Measurements from ENCODE around the gene TSC22D4. TPM values are rescaled to one million over a fixed set of nuclear protein-coding genes. Genes with fewer than 3 reads are reported as not detected.
"Not testable (repeated sequence)": the region's sequence is repeated elsewhere in the genome, so short reads cannot be mapped to it uniquely, and the experiment has no call there.

The TSC22D4 gene
- polyA plus RNA-seq, 4 donors = 31.7 to 57.9 (median 49.6) TPM

- 76 to 82% (median 79%) methylated on average over 8 of the region's 8 CpGs for WGBS, 3 donors
- Histone ChIP-seq H3K4me1 (ENCODE audit: control insufficient read depth in 3 of 3, insufficient read depth in 2 of 3, low read depth in 1 of 3, low read length in 2 of 3) (peaks cover 0 to 5% (median 0%) of the 10 kb centered on the region in 3 donors), H3K4me3 (ENCODE audit: low read depth in 1 of 3, low read length in 3 of 3) (no peak overlapping the region), H3K36me3 (ENCODE audit: control insufficient read depth in 3 of 3, insufficient read depth in 2 of 3, low read depth in 1 of 3, low read length in 3 of 3) (peaks cover 0 to 64% (median 11%) of the 10 kb centered on the region in 3 donors), H3K27me3 (ENCODE audit: control insufficient read depth in 3 of 3, insufficient read depth in 3 of 3, low read length in 3 of 3) (no peaks in the 10 kb centered on the region), H3K9me3 (ENCODE audit: control insufficient read depth in 2 of 2, insufficient read depth in 1 of 2, low read depth in 1 of 2, low read length in 1 of 2) (no peaks in the 10 kb centered on the region), H3K27ac (ENCODE audit: low read depth in 1 of 3, low read length in 2 of 3) (no peak overlapping the region)
- no peak for FAIRE-seq
- DNase-seq = no peak
These were observed 13.7 kb downstream of the TSC22D4 start for GRCh38 chr7:100465299-100465698.

- no peak for FAIRE-seq
- H3K36me3 ChIP-seq (ENCODE audit: control insufficient read depth in 3 of 3, insufficient read depth in 2 of 3, low read depth in 1 of 3, low read length in 3 of 3) = peaks cover 0 to 62% (median 11%) of the 10 kb centered on the region in 3 donors
These were observed 14.2 kb downstream of the TSC22D4 start for GRCh38 chr7:100464791-100465190.

GRCh38 chr7:100464210-100464660 lies 14.8 kb downstream of the TSC22D4 start, which contains the start of gene SPACDR:
Gene SPACDR (minus strand): TSS chr7:100464260. CDS start chr7:100464025, 235 bp downstream.
- Histone ChIP-seq H3K27me3 (ENCODE audit: control insufficient read depth in 3 of 3, insufficient read depth in 3 of 3, low read length in 3 of 3) (no peaks in the 10 kb centered on the region), H3K4me1 (ENCODE audit: control insufficient read depth in 3 of 3, insufficient read depth in 2 of 3, low read depth in 1 of 3, low read length in 2 of 3) (no peaks in the 10 kb centered on the region), H3K36me3 (ENCODE audit: control insufficient read depth in 3 of 3, insufficient read depth in 2 of 3, low read depth in 1 of 3, low read length in 3 of 3) (peaks cover 0 to 62% (median 11%) of the 10 kb centered on the region in 3 donors), H3K4me3 (ENCODE audit: low read depth in 1 of 3, low read length in 3 of 3) (no peak within 1 kb of the TSS), H3K27ac (ENCODE audit: low read depth in 1 of 3, low read length in 2 of 3) (no peak within 1 kb of the TSS), H3K9me3 (ENCODE audit: control insufficient read depth in 2 of 2, insufficient read depth in 1 of 2, low read depth in 1 of 2, low read length in 1 of 2) (no peaks in the 10 kb centered on the region)
- 84 to 90% (median 86%) methylated on average over 7 of the region's 7 CpGs for WGBS, 3 donors
- DNase-seq = no peak
- FAIRE-seq = no peak

More at GRCh38 chr7:100464791-100465190, 14.2 kb downstream of the TSC22D4 start:
- Histone ChIP-seq H3K27me3 (ENCODE audit: control insufficient read depth in 3 of 3, insufficient read depth in 3 of 3, low read length in 3 of 3) (no peaks in the 10 kb centered on the region), H3K9me3 (ENCODE audit: control insufficient read depth in 2 of 2, insufficient read depth in 1 of 2, low read depth in 1 of 2, low read length in 1 of 2) (no peaks in the 10 kb centered on the region), H3K4me3 (ENCODE audit: low read depth in 1 of 3, low read length in 3 of 3) (no peak overlapping the region), H3K27ac (ENCODE audit: low read depth in 1 of 3, low read length in 2 of 3) (no peak overlapping the region), H3K4me1 (ENCODE audit: control insufficient read depth in 3 of 3, insufficient read depth in 2 of 3, low read depth in 1 of 3, low read length in 2 of 3) (peaks cover 0 to 5% (median 0%) of the 10 kb centered on the region in 3 donors)
- DNase-seq = no peak
- WGBS, 3 donors = 92 to 100% (median 98%) methylated on average over 2 of the region's 2 CpGs

GRCh38 chr7:100457033-100457432 lies 22.0 kb downstream of the TSC22D4 start:
- no peak for FAIRE-seq
- Histone ChIP-seq H3K36me3 (ENCODE audit: control insufficient read depth in 3 of 3, insufficient read depth in 2 of 3, low read depth in 1 of 3, low read length in 3 of 3) (peaks cover 0 to 29% (median 2%) of the 10 kb centered on the region in 3 donors), H3K27me3 (ENCODE audit: control insufficient read depth in 3 of 3, insufficient read depth in 3 of 3, low read length in 3 of 3) (no peaks in the 10 kb centered on the region), H3K4me1 (ENCODE audit: control insufficient read depth in 3 of 3, insufficient read depth in 2 of 3, low read depth in 1 of 3, low read length in 2 of 3) (no peaks in the 10 kb centered on the region), H3K9me3 (ENCODE audit: control insufficient read depth in 2 of 2, insufficient read depth in 1 of 2, low read depth in 1 of 2, low read length in 1 of 2) (no peaks in the 10 kb centered on the region), H3K4me3 (ENCODE audit: low read depth in 1 of 3, low read length in 3 of 3) (no peak overlapping the region), H3K27ac (ENCODE audit: low read depth in 1 of 3, low read length in 2 of 3) (no peak overlapping the region)
- WGBS, 3 donors = 91 to 95% (median 94%) methylated on average over 6 of the region's 6 CpGs
- DNase-seq = no peak

- H3K4me3 ChIP-seq (ENCODE audit: low read depth in 1 of 3, low read length in 3 of 3) = no peak overlapping the region
- no peak overlapping the region for H3K27ac ChIP-seq (ENCODE audit: low read depth in 1 of 3, low read length in 2 of 3)
- FAIRE-seq = no peak
- H3K9me3 ChIP-seq (ENCODE audit: control insufficient read depth in 2 of 2, insufficient read depth in 1 of 2, low read depth in 1 of 2, low read length in 1 of 2) = no peaks in the 10 kb centered on the region
- WGBS, 3 donors = 88 to 94% (median 89%) methylated on average over 14 of the region's 14 CpGs
- no peak for DNase-seq
- no peaks in the 10 kb centered on the region for H3K4me1 ChIP-seq (ENCODE audit: control insufficient read depth in 3 of 3, insufficient read depth in 2 of 3, low read depth in 1 of 3, low read length in 2 of 3)
- H3K36me3 ChIP-seq (ENCODE audit: control insufficient read depth in 3 of 3, insufficient read depth in 2 of 3, low read depth in 1 of 3, low read length in 3 of 3) = peaks cover 0 to 28% (median 2%) of the 10 kb centered on the region in 3 donors
- no peaks in the 10 kb centered on the region for H3K27me3 ChIP-seq (ENCODE audit: control insufficient read depth in 3 of 3, insufficient read depth in 3 of 3, low read length in 3 of 3)
These were observed 22.5 kb downstream of the TSC22D4 start for GRCh38 chr7:100456562-100456961.

- WGBS, 3 donors = 66 to 88% (median 73%) methylated on average over 3 of the region's 3 CpGs
- peaks cover 0 to 7% (median 0%) of the 10 kb centered on the region in 3 donors for H3K4me1 ChIP-seq (ENCODE audit: control insufficient read depth in 3 of 3, insufficient read depth in 2 of 3, low read depth in 1 of 3, low read length in 2 of 3)
- DNase-seq = no peak
- H3K4me3 ChIP-seq (ENCODE audit: low read depth in 1 of 3, low read length in 3 of 3) = no peak overlapping the region
- peaks cover 0 to 19% (median 2%) of the 10 kb centered on the region in 3 donors for H3K36me3 ChIP-seq (ENCODE audit: control insufficient read depth in 3 of 3, insufficient read depth in 2 of 3, low read depth in 1 of 3, low read length in 3 of 3)
- no peak for FAIRE-seq
- H3K27ac ChIP-seq (ENCODE audit: low read depth in 1 of 3, low read length in 2 of 3) = no peak overlapping the region
- H3K27me3 ChIP-seq (ENCODE audit: control insufficient read depth in 3 of 3, insufficient read depth in 3 of 3, low read length in 3 of 3) = no peaks in the 10 kb centered on the region
- no peaks in the 10 kb centered on the region for H3K9me3 ChIP-seq (ENCODE audit: control insufficient read depth in 2 of 2, insufficient read depth in 1 of 2, low read depth in 1 of 2, low read length in 1 of 2)
These were observed 23.8 kb downstream of the TSC22D4 start for GRCh38 chr7:100455206-100455605.

DNA sequence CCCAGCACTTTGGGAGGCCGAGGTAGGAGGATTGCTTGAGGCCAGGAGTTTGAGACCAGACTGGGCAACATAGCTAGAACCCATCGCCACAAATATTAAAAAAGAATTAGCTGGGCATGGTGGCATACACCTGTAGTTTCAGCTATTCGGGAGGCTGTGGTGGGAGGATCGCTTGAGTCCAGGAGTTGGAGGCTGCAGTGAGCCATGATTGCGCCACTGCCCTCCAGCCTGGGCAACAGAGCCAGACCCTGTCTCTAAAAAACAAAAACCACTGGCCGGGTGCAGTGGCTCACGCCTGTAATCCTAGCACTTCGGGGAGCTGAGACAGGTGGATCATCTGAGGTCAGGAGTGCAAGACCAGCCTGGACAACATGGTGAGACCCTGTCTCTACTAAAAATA lies 25.2 kb downstream of the TSC22D4 start:
- H3K27ac ChIP-seq (ENCODE audit: low read depth in 1 of 3, low read length in 2 of 3); DNase-seq; FAIRE-seq; H3K27me3 ChIP-seq (ENCODE audit: control insufficient read depth in 3 of 3, insufficient read depth in 3 of 3, low read length in 3 of 3); H3K9me3 ChIP-seq (ENCODE audit: control insufficient read depth in 2 of 2, insufficient read depth in 1 of 2, low read depth in 1 of 2, low read length in 1 of 2); H3K4me3 ChIP-seq (ENCODE audit: low read depth in 1 of 3, low read length in 3 of 3): not testable (repeated sequence)
- 91 to 96% (median 94%) methylated on average over 8 of the region's 8 CpGs for WGBS, 3 donors
- peaks cover 0 to 12% (median 2%) of the 10 kb centered on the region in 3 donors for H3K36me3 ChIP-seq (ENCODE audit: control insufficient read depth in 3 of 3, insufficient read depth in 2 of 3, low read depth in 1 of 3, low read length in 3 of 3)
- H3K4me1 ChIP-seq (ENCODE audit: control insufficient read depth in 3 of 3, insufficient read depth in 2 of 3, low read depth in 1 of 3, low read length in 2 of 3) = peaks cover 0 to 10% (median 0%) of the 10 kb centered on the region in 3 donors

GRCh38 chr7:100452513-100452912 lies 26.5 kb downstream of the TSC22D4 start:
- Histone ChIP-seq H3K4me1 (ENCODE audit: control insufficient read depth in 3 of 3, insufficient read depth in 2 of 3, low read depth in 1 of 3, low read length in 2 of 3) (peaks cover 0 to 10% (median 0%) of the 10 kb centered on the region in 3 donors), H3K36me3 (ENCODE audit: control insufficient read depth in 3 of 3, insufficient read depth in 2 of 3, low read depth in 1 of 3, low read length in 3 of 3) (peaks cover 0 to 9% (median 0%) of the 10 kb centered on the region in 3 donors), H3K27ac (ENCODE audit: low read depth in 1 of 3, low read length in 2 of 3) (no peak overlapping the region), H3K9me3 (ENCODE audit: control insufficient read depth in 2 of 2, insufficient read depth in 1 of 2, low read depth in 1 of 2, low read length in 1 of 2) (no peaks in the 10 kb centered on the region), H3K4me3 (ENCODE audit: low read depth in 1 of 3, low read length in 3 of 3) (no peak overlapping the region), H3K27me3 (ENCODE audit: control insufficient read depth in 3 of 3, insufficient read depth in 3 of 3, low read length in 3 of 3) (no peaks in the 10 kb centered on the region)
- no peak for DNase-seq
- FAIRE-seq = no peak
- WGBS, 3 donors = 91 to 95% (median 92%) methylated on average over 3 of the region's 3 CpGs
